IPS-18a (cell line): Measurements from ENCODE around the gene FAM114A2.

Experiments used
- H3K27ac ChIP-seq: one replicate; pipeline ENCODE4 v1.5.1; 2013; ENCODE audit warnings: low read length
- H3K27me3 ChIP-seq: one replicate; pipeline ENCODE4 v1.6.1; 2013; ENCODE audit warnings: mild to moderate bottlenecking, low read length; ENCODE audit not compliant: control insufficient read depth, insufficient read depth
- H3K36me3 ChIP-seq: one replicate; pipeline ENCODE4 v1.6.1; 2013; ENCODE audit warnings: low read depth, low read length; ENCODE audit not compliant: control insufficient read depth
- H3K4me1 ChIP-seq: one replicate; pipeline ENCODE4 v1.6.1; 2013; ENCODE audit warnings: low read depth, low read length; ENCODE audit not compliant: control insufficient read depth
- H3K4me3 ChIP-seq: one replicate; pipeline ENCODE4 v1.5.1; 2013; ENCODE audit warnings: low read length
- H3K9ac ChIP-seq: one replicate; pipeline ENCODE4 v1.6.1; 2013; ENCODE audit warnings: mild to moderate bottlenecking, low read length, moderate library complexity
- H3K9me3 ChIP-seq: one replicate; pipeline ENCODE4 v1.6.1; 2013; ENCODE audit warnings: low read depth, low read length; ENCODE audit not compliant: control insufficient read depth

The FAM114A2 gene

DNA sequence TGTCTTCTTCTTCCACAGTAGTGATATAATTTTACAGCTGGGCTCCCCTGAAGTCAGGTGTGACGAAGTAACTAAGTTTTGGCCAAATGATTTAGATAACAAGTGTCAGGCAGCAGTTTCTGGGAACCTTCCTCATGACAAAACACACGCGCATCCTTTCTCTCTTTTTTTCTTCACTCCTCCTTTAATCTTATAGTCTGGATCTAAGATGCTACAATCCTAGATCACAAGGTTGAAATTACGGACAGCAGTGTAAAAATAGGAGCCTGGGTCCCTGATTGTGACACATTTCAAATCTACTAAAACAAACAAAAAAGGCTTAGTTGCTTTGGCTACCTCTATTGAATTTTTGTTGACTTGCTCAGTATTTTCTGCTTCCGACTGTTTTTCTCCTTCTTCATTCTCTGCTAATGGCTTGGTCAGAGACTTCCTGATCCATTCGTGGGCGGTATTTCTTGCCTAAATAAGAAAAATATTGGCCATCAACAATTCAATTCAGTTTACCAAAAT lies 36.1 kb downstream of the FAM114A2 start:
- no peaks in the 10 kb centered on the region for H3K4me1 ChIP-seq
- no peaks in the 10 kb centered on the region for H3K36me3 ChIP-seq
- no peak overlapping the region for H3K4me3 ChIP-seq
- no peak overlapping the region for H3K27ac ChIP-seq
- H3K9ac ChIP-seq = no peak overlapping the region
- H3K9me3 ChIP-seq = no peaks in the 10 kb centered on the region
- H3K27me3 ChIP-seq = no peaks in the 10 kb centered on the region

DNA sequence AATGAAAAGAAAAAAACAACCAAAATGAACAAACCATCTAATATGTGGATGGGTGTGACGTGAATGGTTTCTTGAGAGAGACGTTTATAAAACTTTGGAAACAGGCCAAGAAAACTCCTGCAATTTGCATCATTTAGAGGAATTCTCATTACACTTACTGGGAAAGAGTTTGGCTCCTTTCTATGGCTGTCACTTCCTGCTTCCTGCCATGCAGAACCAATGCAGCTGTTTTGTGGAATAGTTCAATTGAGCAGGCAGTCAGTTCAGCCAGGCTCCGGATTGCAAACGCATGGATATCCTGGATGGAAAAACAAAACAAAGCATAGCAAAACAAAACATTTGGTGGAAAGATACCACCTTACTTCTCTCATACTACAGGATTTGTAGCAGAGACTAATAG lies 36.6 kb downstream of the FAM114A2 start:
- Histone ChIP-seq H3K36me3 (no peaks in the 10 kb centered on the region), H3K27ac (no peak overlapping the region), H3K4me1 (no peaks in the 10 kb centered on the region), H3K9me3 (no peaks in the 10 kb centered on the region), H3K27me3 (no peaks in the 10 kb centered on the region), H3K4me3 (no peak overlapping the region), H3K9ac (no peak overlapping the region)

DNA sequence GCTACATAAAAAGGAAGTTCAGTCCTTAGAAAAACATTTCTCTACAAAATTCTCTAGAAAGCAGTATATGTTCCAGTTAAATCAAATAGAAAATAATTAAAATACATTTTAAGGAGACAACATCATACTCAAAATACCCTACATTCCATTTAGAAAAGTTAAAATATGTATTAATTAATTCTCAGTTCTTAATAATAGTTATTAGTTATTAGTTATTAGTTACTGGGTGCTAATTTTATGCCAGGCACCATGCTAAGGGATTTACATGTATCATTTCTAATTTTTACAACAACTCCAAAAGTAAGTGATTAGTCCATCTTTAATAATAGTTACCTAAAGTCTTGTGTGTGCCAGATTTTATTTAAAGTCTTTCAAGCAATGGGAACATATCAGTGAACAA lies 38.0 kb downstream of the FAM114A2 start:
- no peak overlapping the region for H3K9ac ChIP-seq
- no peak overlapping the region for H3K27ac ChIP-seq
- no peaks in the 10 kb centered on the region for H3K9me3 ChIP-seq
- no peaks in the 10 kb centered on the region for H3K4me1 ChIP-seq
- no peak overlapping the region for H3K4me3 ChIP-seq
- H3K27me3 ChIP-seq = no peaks in the 10 kb centered on the region
- no peaks in the 10 kb centered on the region for H3K36me3 ChIP-seq

DNA sequence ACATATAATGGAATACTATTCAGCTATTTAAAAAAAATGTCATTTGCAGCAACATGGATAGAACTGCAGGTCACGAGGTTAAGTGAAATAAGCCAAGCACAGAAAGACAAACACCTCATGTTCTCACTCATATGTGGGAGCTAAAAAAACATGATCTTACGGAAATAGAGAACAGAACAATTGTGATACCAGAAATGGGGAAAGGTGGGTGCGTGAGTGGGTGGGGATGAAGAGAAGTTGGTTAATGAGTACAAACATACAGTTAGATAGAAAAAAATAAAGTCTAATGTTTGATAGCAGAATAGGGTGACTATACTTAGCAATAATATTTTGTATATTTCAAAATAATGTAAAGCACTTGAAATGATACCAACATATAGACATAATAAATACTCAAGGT lies 38.7 kb downstream of the FAM114A2 start:
- Histone ChIP-seq H3K9ac (no peak overlapping the region), H3K4me1 (no peaks in the 10 kb centered on the region), H3K36me3 (no peaks in the 10 kb centered on the region), H3K4me3 (no peak overlapping the region), H3K27ac (no peak overlapping the region), H3K27me3 (no peaks in the 10 kb centered on the region), H3K9me3 (no peaks in the 10 kb centered on the region)

DNA sequence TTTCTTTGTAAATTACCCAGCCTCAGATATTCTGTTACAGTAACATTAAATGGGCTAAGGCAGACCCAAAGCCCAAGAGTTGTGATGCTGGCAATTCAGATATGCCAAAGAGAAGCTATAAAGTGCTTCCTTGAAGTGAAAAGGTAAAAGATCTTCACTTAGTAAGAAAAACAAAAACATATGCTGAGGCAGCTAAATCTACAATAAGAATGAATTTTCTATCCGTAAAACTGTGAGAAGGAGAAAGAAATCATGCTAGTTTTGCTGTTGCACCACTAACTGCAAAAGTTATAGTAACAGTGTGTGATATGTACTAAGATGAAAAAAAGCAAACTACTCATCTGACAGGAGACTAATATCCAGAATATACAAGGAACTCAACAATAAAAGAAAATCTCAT lies 39.9 kb downstream of the FAM114A2 start:
- H3K36me3 ChIP-seq = no peaks in the 10 kb centered on the region
- no peak overlapping the region for H3K27ac ChIP-seq
- no peaks in the 10 kb centered on the region for H3K4me1 ChIP-seq
- no peak overlapping the region for H3K4me3 ChIP-seq
- no peak overlapping the region for H3K9ac ChIP-seq
- no peaks in the 10 kb centered on the region for H3K27me3 ChIP-seq
- H3K9me3 ChIP-seq = no peaks in the 10 kb centered on the region

DNA sequence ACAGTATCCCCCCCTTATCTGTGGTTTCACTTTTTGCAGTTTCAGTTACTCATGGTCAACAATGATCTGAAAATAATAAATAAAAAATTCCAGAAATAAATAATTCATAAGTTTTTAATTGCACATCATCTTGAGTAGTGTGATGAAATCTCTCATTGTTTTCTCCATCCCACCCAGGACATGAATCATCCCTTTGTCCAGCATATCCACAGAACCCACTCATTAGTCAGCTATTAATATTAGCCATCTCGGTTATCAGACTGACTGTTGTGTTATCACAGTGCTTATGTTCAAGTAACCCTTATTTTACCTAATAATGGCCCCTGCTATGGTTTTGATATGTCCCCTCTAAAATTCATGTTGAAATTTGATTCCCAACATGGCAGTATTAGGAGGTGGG lies 40.7 kb downstream of the FAM114A2 start:
- no peaks in the 10 kb centered on the region for H3K27me3 ChIP-seq
- no peak overlapping the region for H3K9ac ChIP-seq
- H3K27ac ChIP-seq = no peak overlapping the region
- H3K9me3 ChIP-seq = no peaks in the 10 kb centered on the region
- H3K36me3 ChIP-seq = no peaks in the 10 kb centered on the region
- no peaks in the 10 kb centered on the region for H3K4me1 ChIP-seq
- H3K4me3 ChIP-seq = no peak overlapping the region

DNA sequence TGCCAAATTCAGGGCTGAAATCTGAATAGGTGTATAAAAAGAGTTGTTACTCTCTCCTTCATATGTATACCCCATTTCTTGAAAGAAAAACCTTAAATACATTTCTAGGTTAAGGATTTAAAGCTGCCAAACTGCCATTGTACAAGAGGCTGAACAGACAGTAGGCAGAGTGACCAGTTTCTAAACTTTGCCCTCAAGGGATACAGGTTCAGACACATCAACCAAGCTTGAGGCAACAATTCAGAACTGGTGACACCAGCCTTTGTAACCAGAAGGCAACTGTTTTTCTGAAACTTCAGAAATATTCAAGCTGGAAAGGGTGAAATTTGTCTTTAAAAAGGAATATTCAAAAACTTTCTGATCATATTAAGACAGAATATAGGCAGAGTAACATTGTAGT lies 47.5 kb downstream of the FAM114A2 start:
- no peak overlapping the region for H3K9ac ChIP-seq
- H3K4me1 ChIP-seq = no peaks in the 10 kb centered on the region
- H3K4me3 ChIP-seq = no peak overlapping the region
- no peaks in the 10 kb centered on the region for H3K27me3 ChIP-seq
- no peaks in the 10 kb centered on the region for H3K9me3 ChIP-seq
- H3K36me3 ChIP-seq = no peaks in the 10 kb centered on the region
- no peak overlapping the region for H3K27ac ChIP-seq

DNA sequence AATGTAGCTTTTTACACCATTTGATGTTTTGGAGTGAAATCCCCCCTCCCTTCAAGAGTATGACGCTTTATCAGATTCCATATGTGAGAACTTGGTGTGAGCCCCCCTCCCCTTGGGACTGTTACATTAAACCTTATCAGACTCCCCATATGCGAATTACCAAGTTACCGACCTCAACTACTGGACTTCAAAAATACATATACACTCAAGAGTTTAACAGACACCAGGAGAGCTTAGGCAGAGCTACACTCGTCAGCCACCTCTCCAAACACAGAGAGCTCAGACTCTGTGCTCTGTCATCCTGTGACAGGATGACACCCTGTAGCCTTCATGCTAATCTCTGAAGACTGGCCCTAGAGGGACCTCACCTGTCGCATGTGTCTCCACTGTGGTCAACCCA lies 50.2 kb downstream of the FAM114A2 start:
- no peaks in the 10 kb centered on the region for H3K4me1 ChIP-seq

DNA sequence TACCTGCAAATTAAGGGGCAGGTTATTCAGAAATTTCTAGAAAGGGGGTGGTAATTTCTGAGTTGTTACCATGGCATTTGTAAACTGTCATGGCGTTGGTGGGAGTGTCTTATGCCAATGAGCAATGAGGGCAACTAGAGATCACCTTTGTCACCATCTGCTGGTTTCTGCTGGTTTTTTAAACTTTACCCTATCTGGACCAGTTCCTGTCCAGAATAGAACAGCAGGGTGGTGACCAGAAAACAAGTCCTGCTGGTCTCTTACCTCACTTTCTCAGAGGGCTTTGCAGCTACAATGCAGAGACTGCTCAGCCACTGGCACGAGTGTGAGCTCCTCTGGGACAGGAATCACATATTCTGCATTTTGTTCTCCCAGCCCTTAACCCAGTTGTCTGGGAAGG lies 51.4 kb downstream of the FAM114A2 start:
- Histone ChIP-seq H3K9ac (no peak overlapping the region), H3K36me3 (no peaks in the 10 kb centered on the region), H3K9me3 (no peaks in the 10 kb centered on the region), H3K27ac (no peak overlapping the region), H3K4me1 (no peaks in the 10 kb centered on the region), H3K4me3 (no peak overlapping the region), H3K27me3 (no peaks in the 10 kb centered on the region)

More for the DNA sequence above, 50.2 kb downstream of the FAM114A2 start:
- Histone ChIP-seq H3K36me3 (no peaks in the 10 kb centered on the region), H3K27ac (no peak overlapping the region), H3K9me3 (no peaks in the 10 kb centered on the region), H3K27me3 (no peaks in the 10 kb centered on the region), H3K9ac (no peak overlapping the region), H3K4me3 (no peak overlapping the region)

DNA sequence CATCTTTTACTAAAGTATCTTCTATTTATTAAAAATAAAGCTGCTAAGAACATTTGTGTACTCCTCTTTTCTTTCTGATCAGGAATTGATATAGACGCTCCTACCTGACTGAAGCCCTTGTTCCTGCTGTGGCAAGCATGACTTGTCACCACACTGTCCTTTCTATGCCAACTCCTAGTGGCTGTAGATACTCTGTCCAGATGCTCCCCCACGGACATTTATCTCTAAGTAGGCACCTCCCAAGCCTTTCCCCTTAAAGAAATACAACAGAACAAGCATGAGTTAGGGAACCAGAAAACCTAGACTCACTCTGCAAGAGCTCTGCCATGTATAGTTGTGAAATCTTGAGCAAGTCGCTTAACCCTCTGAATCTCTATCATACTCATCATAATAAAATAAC lies 53.2 kb downstream of the FAM114A2 start:
- Histone ChIP-seq H3K4me1 (no peaks in the 10 kb centered on the region), H3K4me3 (no peak overlapping the region), H3K27me3 (no peaks in the 10 kb centered on the region), H3K9me3 (no peaks in the 10 kb centered on the region), H3K27ac (no peak overlapping the region), H3K36me3 (no peaks in the 10 kb centered on the region), H3K9ac (no peak overlapping the region)

DNA sequence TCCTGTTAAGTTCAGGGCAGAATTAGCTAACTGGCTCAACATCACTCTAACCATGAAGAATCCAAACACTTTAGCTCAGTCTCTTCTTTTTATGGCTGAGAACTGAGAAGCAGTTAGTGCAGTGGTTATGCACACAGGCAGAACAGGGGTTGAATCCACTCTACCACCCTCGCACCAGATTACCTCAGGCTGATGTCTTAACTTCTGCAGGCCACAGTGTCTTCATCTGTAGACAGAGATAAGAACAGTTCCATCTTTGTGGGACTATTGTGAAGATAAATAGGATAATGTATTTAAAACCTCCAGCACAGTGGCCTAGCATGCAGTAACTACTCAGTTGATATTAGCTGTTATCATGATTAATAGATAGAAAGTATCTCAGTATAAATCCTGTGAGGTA lies 54.8 kb downstream of the FAM114A2 start:
- no peaks in the 10 kb centered on the region for H3K9me3 ChIP-seq
- H3K4me3 ChIP-seq = no peak overlapping the region
- H3K27me3 ChIP-seq = no peaks in the 10 kb centered on the region
- no peaks in the 10 kb centered on the region for H3K36me3 ChIP-seq
- H3K9ac ChIP-seq = no peak overlapping the region
- H3K4me1 ChIP-seq = no peaks in the 10 kb centered on the region
- H3K27ac ChIP-seq = no peak overlapping the region

DNA sequence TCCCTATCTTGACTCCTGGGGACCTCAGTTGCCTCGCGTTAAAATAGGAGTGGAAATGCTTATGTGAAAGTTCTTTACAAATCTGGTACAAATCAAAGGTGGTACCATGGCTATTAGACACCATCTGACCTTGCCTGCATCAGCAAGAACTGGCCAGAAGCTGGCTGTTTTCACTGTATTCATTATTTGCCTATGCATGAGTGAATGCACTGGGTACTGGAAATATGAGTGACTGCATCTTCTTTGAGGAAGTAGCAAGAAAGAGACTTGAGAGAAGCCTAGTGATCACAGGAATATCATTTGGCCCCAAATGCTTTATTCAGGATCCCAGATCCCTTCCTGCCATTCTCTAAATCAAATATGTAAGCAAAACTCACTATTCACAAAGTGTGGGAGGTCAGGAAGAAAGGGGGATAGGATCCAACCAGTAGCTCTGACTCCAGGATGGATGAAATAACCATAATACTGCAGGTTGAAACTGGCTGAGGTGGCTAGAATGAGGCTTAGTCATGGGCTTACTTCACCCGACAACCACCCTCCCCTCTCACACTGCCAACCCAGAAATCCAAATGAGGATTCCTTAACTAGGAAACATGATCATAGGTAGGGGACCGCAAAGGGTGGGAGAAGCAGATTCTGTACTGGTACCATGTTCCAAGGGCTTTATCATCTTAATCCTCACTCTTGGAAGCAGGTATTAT lies 56.7 kb downstream of the FAM114A2 start:
- no peaks in the 10 kb centered on the region for H3K9me3 ChIP-seq

More for the DNA sequence above, 56.7 kb downstream of the FAM114A2 start:
- H3K36me3 ChIP-seq = no peaks in the 10 kb centered on the region
- H3K27me3 ChIP-seq = no peaks in the 10 kb centered on the region
- H3K4me3 ChIP-seq = no peak overlapping the region
- H3K9ac ChIP-seq = no peak overlapping the region
- no peak overlapping the region for H3K27ac ChIP-seq
- no peaks in the 10 kb centered on the region for H3K4me1 ChIP-seq
